ENCODE measurements around the gene INTS6. TPM values are rescaled to one million over a fixed set of nuclear protein-coding genes. Genes with fewer than 3 reads are reported as not detected.

Gene INTS6
- total RNA-seq, 1 donor from 2014 or later, result 44.7 TPM

- Mint-ChIP-seq H3K4me1 (ENCODE audit: unreplicated experiment) (no peaks in the 10 kb centered on the region), H3K27ac (no peak overlapping the region), H3K9me3 (no peaks in the 10 kb centered on the region), H3K27me3 (no peaks in the 10 kb centered on the region), H3K36me3 (no peaks in the 10 kb centered on the region), H3K4me3 (no peak overlapping the region)
- DNase-seq (ENCODE audit: extremely low spot score, unreplicated experiment), result no peak
- no peak for TF ChIP-seq CTCF (conservative IDR thresholded peaks at IDR 0.05)
Measured at GRCh38 chr13:51479199-51479523, 26.3 kb upstream of the INTS6 start.

GRCh38 chr13:51478418-51479198, 25.8 kb upstream of the INTS6 start:
- Mint-ChIP-seq H3K9me3 (no peaks in the 10 kb centered on the region), H3K4me1 (ENCODE audit: unreplicated experiment) (no peaks in the 10 kb centered on the region), H3K36me3 (no peaks in the 10 kb centered on the region), H3K27me3 (no peaks in the 10 kb centered on the region), H3K27ac (no peak overlapping the region), H3K4me3 (no peak overlapping the region)
- no peak for TF ChIP-seq CTCF (conservative IDR thresholded peaks at IDR 0.05)
- no peak for DNase-seq (ENCODE audit: extremely low spot score, unreplicated experiment)

GRCh38 chr13:51477653-51478324, 25.0 kb upstream of the INTS6 start:
- H3K27ac Mint-ChIP-seq, result no peak overlapping the region
- no peak for TF ChIP-seq CTCF (conservative IDR thresholded peaks at IDR 0.05)
- H3K4me3 Mint-ChIP-seq, result no peak overlapping the region
- no peak for DNase-seq (ENCODE audit: extremely low spot score, unreplicated experiment)
- no peaks in the 10 kb centered on the region for H3K27me3 Mint-ChIP-seq
- no peaks in the 10 kb centered on the region for H3K9me3 Mint-ChIP-seq
- H3K4me1 Mint-ChIP-seq (ENCODE audit: unreplicated experiment), result no peaks in the 10 kb centered on the region
- H3K36me3 Mint-ChIP-seq, result no peaks in the 10 kb centered on the region

- H3K4me3 Mint-ChIP-seq, result no peak overlapping the region
- TF ChIP-seq CTCF (conservative IDR thresholded peaks at IDR 0.05), result no peak
- H3K4me1 Mint-ChIP-seq (ENCODE audit: unreplicated experiment), result no peaks in the 10 kb centered on the region
- H3K36me3 Mint-ChIP-seq, result no peaks in the 10 kb centered on the region
- H3K27ac Mint-ChIP-seq, result no peak overlapping the region
- no peak for DNase-seq (ENCODE audit: extremely low spot score, unreplicated experiment)
- H3K27me3 Mint-ChIP-seq, result no peaks in the 10 kb centered on the region
- no peaks in the 10 kb centered on the region for H3K9me3 Mint-ChIP-seq
Measured at GRCh38 chr13:51477149-51477548, 24.3 kb upstream of the INTS6 start.

GRCh38 chr13:51475727-51476501, 23.1 kb upstream of the INTS6 start:
- no peak for DNase-seq (ENCODE audit: extremely low spot score, unreplicated experiment)
- no peak for TF ChIP-seq CTCF (conservative IDR thresholded peaks at IDR 0.05)
- Mint-ChIP-seq H3K27ac (no peak overlapping the region), H3K27me3 (no peaks in the 10 kb centered on the region), H3K36me3 (no peaks in the 10 kb centered on the region), H3K4me1 (ENCODE audit: unreplicated experiment) (no peaks in the 10 kb centered on the region), H3K4me3 (no peak overlapping the region), H3K9me3 (no peaks in the 10 kb centered on the region)

All from type B pancreatic cell (in vitro differentiated cells).